Gastroesophageal sphincter (tissue), 3 donors: Measurements from ENCODE around the gene HMGB1.
"Not testable (repeated sequence)": the region's sequence is repeated elsewhere in the genome, so short reads cannot be mapped to it uniquely, and the experiment has no call there.

Experiments used
- EP300 ChIP-seq: sonication (generic); formaldehyde crosslinking; IDR thresholded peaks from one replicate; pipeline ENCODE4 v1.6.1; 2017; ENCODE audit warnings: antibody characterized with exemption, mild to moderate bottlenecking
- TF ChIP-seq, protein P1 (sequence below), 4 experiments: fragments of 200-600 bp in 2 of 4; fragments of 450-650 bp in 2 of 4; sonication (generic) in 1 of 4; IDR thresholded peaks; one replicate each; pipeline ENCODE4 v1.5.1; 2017 to 2019; ENCODE audit warnings: antibody characterized with exemption in 4 of 4, mild to moderate bottlenecking in 2 of 4, moderate library complexity in 2 of 4

- TF ChIP-seq, protein P1, sequence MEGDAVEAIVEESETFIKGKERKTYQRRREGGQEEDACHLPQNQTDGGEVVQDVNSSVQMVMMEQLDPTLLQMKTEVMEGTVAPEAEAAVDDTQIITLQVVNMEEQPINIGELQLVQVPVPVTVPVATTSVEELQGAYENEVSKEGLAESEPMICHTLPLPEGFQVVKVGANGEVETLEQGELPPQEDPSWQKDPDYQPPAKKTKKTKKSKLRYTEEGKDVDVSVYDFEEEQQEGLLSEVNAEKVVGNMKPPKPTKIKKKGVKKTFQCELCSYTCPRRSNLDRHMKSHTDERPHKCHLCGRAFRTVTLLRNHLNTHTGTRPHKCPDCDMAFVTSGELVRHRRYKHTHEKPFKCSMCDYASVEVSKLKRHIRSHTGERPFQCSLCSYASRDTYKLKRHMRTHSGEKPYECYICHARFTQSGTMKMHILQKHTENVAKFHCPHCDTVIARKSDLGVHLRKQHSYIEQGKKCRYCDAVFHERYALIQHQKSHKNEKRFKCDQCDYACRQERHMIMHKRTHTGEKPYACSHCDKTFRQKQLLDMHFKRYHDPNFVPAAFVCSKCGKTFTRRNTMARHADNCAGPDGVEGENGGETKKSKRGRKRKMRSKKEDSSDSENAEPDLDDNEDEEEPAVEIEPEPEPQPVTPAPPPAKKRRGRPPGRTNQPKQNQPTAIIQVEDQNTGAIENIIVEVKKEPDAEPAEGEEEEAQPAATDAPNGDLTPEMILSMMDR (IDR thresholded peaks at IDR 0.05) = not testable (repeated sequence)
- TF ChIP-seq EP300 = not testable (repeated sequence)
Observed at GRCh38 chr13:30443491-30443890, 22.2 kb downstream of the HMGB1 start.
